ACHN (cell line): Measurements from ENCODE around the gene TFF2.

ENCODE experiments used
- DNase-seq: peaks from one replicate; pipeline ENCODE4 v3.0.0-alpha.2; 2015
- in situ Hi-C: cut with HindIII; loops from 2 replicates; pipeline ENCODE4 v1.10.0; 2017; ENCODE audit warnings: low sequenced_read_pairs, low pct_ligation_motif_present, low pct_unique_long_range_greater_than_20kb

The TFF2 gene

GRCh38 chr21:42351626-42352440 is 1.0 kb upstream of the TFF2 start:
- no peak for DNase-seq
- in situ Hi-C loops = no loop called here

- in situ Hi-C loops = no loop called here
- DNase-seq = no peak
These were observed 380 bp downstream of the TFF2 start for GRCh38 chr21:42350318-42350910.

GRCh38 chr21:42349420-42350317 is 1.1 kb downstream of the TFF2 start:
- no peak for DNase-seq
- in situ Hi-C loops = no loop called here

GRCh38 chr21:42348762-42349161 is 2.0 kb downstream of the TFF2 start:
- no peak for DNase-seq
- in situ Hi-C loops = no loop called here

- in situ Hi-C loops = no loop called here
- DNase-seq = no peak
These were observed 3.0 kb downstream of the TFF2 start for GRCh38 chr21:42347601-42348327.

GRCh38 chr21:42346866-42347600 is 3.8 kb downstream of the TFF2 start:
- DNase-seq = no peak
- in situ Hi-C loops = no loop called here

GRCh38 chr21:42346441-42346840 is 4.4 kb downstream of the TFF2 start:
- in situ Hi-C loops = no loop called here

GRCh38 chr21:42344631-42345030 is 6.2 kb downstream of the TFF2 start:
- DNase-seq = no peak
- in situ Hi-C loops = no loop called here

More at GRCh38 chr21:42346441-42346840, 4.4 kb downstream of the TFF2 start:
- DNase-seq = no peak

- in situ Hi-C loops = no loop called here
- no peak for DNase-seq
These were observed 6.8 kb downstream of the TFF2 start for GRCh38 chr21:42343963-42344510.

GRCh38 chr21:42343556-42343955 is 7.2 kb downstream of the TFF2 start:
- DNase-seq = no peak
- in situ Hi-C loops = no loop called here

- in situ Hi-C loops = no loop called here
- no peak for DNase-seq
These were observed 7.7 kb downstream of the TFF2 start for GRCh38 chr21:42343101-42343500.

GRCh38 chr21:42341776-42342542 is 8.8 kb downstream of the TFF2 start:
- in situ Hi-C loops = no loop called here
- no peak for DNase-seq

GRCh38 chr21:42340187-42341050 is 10.4 kb downstream of the TFF2 start:
- DNase-seq = no peak
- in situ Hi-C loops = no loop called here

GRCh38 chr21:42338729-42339715 is 11.8 kb downstream of the TFF2 start:
- DNase-seq = no peak
- in situ Hi-C loops = no loop called here
